Fibroblast of pulmonary artery (primary cell): ENCODE measurements around the gene ITPR3.

Experiments used
- DNase-seq: peaks from one replicate; pipeline ENCODE4 v3.0.0-alpha.2; 2010; ENCODE audit warnings: low read depth
- H3K4me3 ChIP-seq: replicated peaks from 2 replicates; pipeline ENCODE4 v1.5.1; 2011; ENCODE audit warnings: low read depth, mild to moderate bottlenecking, control low read depth, low read length, moderate library complexity
- CTCF ChIP-seq: IDR thresholded peaks from 2 replicates; pipeline ENCODE4 v1.5.1; 2011; ENCODE audit warnings: mild to moderate bottlenecking, control low read depth, low read length, inconsistent platforms; ENCODE audit errors: missing control alignments

Gene ITPR3

GRCh38 chr6:33613795-33614168 is 7.3 kb upstream of the ITPR3 start:
- TF ChIP-seq CTCF: no peak
- H3K4me3 ChIP-seq: no peak overlapping the region
- DNase-seq: no peak

DNA sequence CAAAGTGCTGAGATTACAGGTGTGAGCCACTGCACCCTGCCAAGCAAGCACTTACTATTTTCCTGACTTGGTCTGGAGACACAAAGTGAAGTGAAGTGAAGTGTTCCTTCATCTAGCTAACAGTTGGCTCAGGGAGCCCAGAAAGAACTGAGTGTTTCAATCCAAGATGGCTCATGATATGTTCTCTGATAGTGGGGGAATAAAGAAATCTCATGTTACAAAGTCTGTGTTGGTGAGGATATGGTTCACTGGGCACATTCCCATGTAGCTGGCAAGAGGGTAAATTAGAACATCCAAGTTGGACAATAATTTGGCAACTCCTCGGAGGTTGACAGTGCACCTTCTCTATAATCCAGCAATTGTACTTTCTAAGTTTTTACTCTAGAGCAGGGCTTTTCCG is 5.0 kb upstream of the ITPR3 start:
- TF ChIP-seq CTCF: no peak
- DNase-seq: no peak
- H3K4me3 ChIP-seq: no peak overlapping the region

GRCh38 chr6:33616913-33617312 is 4.2 kb upstream of the ITPR3 start:
- H3K4me3 ChIP-seq: no peak overlapping the region
- peak; percentile 86 for DNase-seq
- TF ChIP-seq CTCF: no peak

GRCh38 chr6:33619166-33619840 is 1.8 kb upstream of the ITPR3 start:
- no peak overlapping the region for H3K4me3 ChIP-seq
- no peak for DNase-seq
- TF ChIP-seq CTCF: no peak

DNA sequence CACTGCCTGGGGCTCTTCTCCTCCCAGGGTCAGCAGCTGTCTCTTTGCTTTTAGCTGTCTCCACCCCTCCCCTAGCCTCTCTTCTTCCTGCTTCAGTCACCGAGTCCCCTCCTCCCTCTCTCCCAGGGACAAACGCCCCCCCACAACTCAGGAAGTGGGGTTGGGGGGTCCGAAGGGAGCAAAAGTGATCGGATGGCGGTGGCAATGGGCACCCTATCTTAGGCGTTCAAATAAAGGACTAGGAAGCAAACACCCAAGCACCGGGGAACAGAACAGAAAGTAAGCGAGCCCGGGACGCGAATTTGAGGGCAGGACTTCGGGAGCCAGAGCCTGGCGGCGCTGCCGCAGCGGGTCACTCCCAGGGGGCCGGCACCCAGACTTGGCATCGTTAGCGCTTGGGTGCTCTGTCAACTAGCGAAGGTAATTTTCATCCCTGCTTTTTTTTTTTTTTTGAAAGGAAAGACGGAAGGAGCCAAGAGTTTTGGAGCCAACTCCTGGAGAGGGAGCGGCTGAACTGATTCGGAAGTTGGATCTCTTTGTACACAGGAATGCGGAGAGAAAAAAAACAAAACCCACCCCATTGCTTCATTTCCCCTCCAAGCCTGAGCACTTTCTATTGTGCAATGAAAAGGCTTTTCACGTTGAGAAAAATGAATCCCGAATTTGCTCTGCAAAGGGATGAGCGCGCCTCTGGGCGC is 815 bp upstream of the ITPR3 start:
- no peak for TF ChIP-seq CTCF
- peak; percentile 92 for DNase-seq

GRCh38 chr6:33621711-33622388 is 728 bp downstream of the ITPR3 start:
- TF ChIP-seq CTCF: no peak
- peak overlapping the region; percentile 63 for H3K4me3 ChIP-seq
- no peak for DNase-seq

More for the DNA sequence above, 815 bp upstream of the ITPR3 start:
- H3K4me3 ChIP-seq: peak overlapping the region; percentile 63
